Amniotic stem cell (primary cell): Measurements from ENCODE around the gene SDHD.
"Not testable (repeated sequence)": the region's sequence is repeated elsewhere in the genome, so short reads cannot be mapped to it uniquely, and the experiment has no call there.

ENCODE experiments used
- DNase-seq: peaks from one replicate; lab custom pipeline; 2025; lab: John Stamatoyannopoulos, UW

Gene SDHD

DNA sequence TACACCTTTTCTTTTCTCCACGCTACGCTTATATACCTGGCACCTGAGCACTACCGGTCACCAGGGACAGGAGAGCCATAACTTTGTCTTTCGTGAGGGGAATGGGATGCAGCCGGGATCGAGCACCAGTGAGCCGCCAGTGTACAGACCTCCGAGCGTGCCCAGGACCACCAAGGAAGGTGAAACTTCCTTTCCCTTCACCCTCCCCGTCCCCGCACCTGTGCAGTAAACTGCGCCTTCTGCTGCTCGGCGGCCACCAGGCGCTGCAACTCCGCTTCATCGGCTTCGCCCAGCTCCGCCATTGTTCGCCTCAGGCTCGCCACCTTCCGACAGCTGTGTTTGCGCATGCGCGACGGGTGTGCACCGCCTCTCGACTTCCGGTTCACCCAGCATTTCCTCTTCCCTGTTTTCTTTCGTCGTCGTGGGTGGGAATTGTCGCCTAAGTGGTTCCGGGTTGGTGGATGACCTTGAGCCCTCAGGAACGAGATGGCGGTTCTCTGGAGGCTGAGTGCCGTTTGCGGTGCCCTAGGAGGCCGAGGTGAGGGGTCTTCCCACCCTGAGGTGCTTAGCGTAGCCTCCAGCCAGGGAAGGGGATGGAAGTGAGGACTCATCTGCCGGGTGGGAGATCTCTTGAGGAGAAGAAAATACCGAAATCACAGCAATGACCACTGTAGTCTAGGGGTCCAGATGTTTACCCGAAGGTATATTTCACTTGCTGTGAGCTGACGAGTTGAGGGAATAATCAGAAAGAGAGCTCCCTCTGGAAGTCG lies at the start of gene SDHD, which contains the start of gene TIMM8B:
Gene SDHD (plus strand): TSS at position 452 of the 770 bp plus-strand sequence. CDS start 35 bp downstream, at position 487.
Gene TIMM8B (minus strand): TSS at position 335 of the 770 bp plus-strand sequence. CDS start 33 bp downstream, at position 302.
- DNase-seq, result peak; percentile 91

DNA sequence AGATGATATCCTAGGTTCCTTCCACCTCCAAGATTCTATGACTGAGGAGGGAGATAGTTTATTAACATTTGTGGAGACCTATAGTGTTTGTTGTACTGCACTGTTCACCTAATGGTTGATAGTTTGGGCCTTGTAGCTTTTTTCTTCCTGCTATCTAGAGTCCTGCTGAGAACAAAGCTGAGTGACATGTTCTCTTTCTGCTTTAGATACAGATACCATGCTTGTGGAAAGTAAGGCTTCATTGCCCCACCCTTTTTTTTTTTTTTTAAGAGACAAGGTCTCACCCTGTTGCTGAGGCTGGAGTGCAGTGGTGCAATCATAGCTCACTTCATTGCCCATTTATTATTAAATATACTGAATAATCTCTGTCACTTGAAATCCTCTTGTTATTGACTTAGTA lies 49.1 kb upstream of the SDHD start:
- DNase-seq, result no peak

- DNase-seq, result no peak
Measured at GRCh38 chr11:112042161-112042960, 44.3 kb upstream of the SDHD start.

- no peak for DNase-seq
Measured at GRCh38 chr11:112042961-112043304, 43.7 kb upstream of the SDHD start.

DNA sequence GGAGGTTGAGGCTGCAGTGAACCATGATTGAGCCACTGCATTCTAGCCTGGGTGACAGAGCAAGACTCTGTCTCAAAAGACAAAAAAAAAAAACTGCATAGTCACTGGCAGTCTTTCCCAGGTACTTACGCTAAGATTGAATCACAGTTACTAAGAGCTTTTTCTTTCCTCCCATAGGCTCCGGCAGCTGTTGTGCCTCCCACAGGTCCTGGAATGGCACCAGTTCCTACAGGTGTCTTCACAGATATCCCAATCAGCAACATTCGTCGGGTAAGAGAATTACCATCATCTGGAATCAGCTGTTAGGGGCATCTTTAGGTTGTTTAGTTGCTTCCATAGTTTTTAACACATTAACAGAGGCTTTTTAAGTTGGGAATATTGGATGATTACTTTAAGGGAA lies 41.7 kb upstream of the SDHD start:
- no peak for DNase-seq

- not testable (repeated sequence) for DNase-seq
Measured at GRCh38 chr11:112046647-112047046, 40.0 kb upstream of the SDHD start.

DNA sequence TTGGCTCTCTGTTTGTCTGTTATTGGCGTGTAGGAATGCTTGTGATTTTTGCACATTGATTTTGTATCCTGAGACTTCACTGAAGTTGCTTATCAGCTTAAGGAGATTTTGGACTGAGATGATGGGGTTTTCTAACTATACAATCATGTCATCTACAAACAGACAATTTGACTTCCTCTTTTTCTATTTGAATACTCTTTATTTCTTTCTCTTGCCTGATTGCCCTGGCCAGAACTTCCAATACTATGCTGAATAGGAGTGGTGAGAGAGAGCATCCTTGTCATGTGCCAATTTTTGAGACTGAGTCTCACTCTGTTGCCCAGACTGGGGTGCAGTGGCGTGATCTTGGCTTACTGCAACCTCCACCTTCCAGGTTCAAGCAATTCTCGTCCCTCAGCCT lies 38.4 kb upstream of the SDHD start:
- DNase-seq, result not testable (repeated sequence)

DNA sequence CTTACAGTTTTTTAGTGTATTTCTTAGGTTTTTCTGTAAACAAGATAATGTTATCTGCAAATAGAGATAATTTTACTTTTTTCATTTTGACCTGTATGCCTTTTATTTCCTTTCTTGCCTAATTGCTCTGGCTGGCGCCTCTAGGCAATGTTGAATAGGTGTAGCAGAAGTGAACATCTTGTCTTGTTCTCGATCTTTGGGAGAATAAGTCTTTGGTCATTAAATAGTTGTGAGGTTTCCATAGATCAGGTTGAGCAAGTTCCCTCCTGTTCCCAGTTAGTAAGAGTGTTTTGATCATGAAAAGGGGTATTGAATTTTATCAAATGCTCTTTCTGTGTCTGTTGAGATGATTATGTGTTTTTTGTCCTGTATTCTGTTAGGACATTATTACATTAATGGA lies 36.9 kb upstream of the SDHD start:
- no peak for DNase-seq

DNA sequence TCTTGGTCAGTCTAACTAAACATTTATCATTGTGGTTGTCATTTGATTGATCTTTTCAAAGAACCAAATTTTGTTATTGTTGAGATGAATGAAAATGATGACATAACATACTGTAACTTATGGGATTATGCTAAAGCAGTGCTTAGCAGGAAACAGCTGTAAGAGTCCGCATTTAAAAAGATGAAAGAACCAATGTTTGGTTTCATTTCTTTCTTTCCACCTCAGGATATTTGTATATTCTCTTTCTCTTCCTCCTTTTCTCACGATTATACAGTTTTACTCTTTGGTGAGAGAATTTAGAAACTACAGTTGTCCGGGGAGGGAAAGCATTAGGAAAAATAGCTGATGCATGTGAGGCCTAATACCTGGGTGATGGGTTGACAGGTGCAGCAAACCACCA lies 36.0 kb upstream of the SDHD start:
- DNase-seq, result no peak

DNA sequence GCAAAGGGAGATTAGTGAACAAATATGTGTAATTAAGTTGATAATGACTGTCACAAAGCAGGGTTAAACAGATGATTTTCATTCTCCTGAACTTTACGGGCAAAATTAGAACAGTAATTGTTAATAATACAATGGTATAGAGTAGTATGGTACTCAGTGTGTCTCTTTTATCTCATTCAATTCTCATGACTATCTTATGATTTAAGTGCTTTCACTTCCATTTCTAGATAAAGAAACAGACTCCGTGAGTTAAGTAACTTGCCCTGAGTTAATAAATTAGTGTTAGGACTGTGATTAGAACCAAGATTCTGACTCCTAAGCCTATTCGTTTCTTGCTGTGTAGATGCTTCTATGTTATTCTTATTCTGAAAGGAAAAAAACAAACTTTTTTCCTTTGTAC lies 34.9 kb upstream of the SDHD start:
- no peak for DNase-seq

GRCh38 chr11:112057170-112057569 lies 29.5 kb upstream of the SDHD start:
- DNase-seq, result no peak

- DNase-seq, result no peak
Measured at GRCh38 chr11:112058103-112058502, 28.6 kb upstream of the SDHD start.

- DNase-seq, result no peak
Measured at GRCh38 chr11:112062923-112063322, 23.8 kb upstream of the SDHD start.

- peak; percentile 90 for DNase-seq
Measured at GRCh38 chr11:112073941-112074811, 12.5 kb upstream of the SDHD start, which contains the start of the genes NKAPD1 and PIH1D2. Gene NKAPD1 (plus strand): TSS chr11:112074299. CDS start chr11:112075575, 1,276 bp downstream. Gene PIH1D2 (minus strand): TSS chr11:112074017. CDS start chr11:112073174, 843 bp downstream.

- DNase-seq, result no peak
Measured at GRCh38 chr11:112082729-112083128, 3.9 kb upstream of the SDHD start.

DNA sequence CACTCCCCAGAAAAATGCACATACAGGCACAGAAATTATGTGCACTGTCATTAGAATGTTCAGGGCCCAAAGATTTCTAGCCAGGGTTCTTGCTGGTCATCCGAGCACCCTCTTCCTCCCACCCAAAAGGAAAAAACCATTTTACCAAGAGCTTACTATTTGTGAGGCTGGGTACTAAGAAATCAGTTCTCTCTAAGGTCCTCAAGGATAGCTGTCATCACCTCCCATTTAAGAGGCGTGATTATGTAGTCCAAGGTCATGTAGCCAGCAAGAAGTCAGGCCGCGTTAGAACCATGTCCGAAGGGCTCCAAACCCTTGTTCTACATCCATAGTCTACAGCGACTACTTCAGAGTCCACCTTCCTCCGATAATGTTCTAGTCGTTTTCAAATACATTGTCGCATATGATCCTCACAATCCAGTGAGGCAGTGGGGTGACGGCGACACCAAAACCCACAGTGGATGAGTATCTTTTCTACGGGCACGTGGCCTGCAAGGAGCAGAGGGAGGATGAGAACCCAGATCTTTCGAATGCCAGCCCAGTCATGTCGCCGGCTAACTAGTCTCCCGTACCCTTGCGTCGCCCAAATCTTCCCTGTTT lies 751 bp upstream of the SDHD start:
- DNase-seq, result no peak

DNA sequence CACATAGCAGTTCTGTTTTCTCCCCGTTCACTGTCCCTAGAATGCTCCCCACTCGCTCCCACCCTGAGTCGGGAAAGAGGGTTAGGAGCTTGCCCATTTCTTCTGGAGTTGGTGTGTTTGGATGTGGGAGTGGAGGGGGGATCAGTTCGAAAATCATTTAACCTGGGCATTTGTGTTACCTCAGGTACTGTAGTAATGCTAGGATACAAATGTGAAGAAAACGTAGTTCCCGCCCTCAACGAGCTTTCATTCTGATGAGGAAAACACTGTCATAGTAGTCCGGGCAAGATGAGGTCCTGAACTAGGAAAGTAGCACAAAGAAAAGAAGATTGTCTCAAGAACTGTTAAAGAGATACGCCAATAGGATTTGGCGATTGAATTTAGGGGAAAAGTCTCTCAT lies 539 bp downstream of the SDHD start:
- no peak for DNase-seq

GRCh38 chr11:112095302-112095701 lies 8.6 kb downstream of the SDHD start:
- DNase-seq, result not testable (repeated sequence)

DNA sequence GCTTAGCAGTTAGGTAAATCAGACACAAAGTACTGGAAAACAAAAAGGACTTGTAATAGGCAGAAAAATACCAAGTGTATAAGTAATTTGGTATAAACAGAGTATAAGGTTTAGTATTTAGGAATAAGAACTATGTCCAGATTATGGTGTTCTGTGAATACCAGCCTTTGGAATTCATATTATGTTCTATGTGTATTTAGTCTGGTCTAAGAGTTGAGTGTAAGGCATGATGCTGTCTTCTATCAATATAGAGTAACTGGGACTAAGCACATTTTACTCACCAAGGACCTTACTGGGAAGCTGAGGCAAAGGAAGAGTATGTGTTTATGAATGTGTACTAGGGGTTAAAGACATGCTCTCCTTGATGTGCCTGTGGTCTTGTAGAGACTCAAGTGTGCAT lies 9.5 kb downstream of the SDHD start:
- no peak for DNase-seq

DNA sequence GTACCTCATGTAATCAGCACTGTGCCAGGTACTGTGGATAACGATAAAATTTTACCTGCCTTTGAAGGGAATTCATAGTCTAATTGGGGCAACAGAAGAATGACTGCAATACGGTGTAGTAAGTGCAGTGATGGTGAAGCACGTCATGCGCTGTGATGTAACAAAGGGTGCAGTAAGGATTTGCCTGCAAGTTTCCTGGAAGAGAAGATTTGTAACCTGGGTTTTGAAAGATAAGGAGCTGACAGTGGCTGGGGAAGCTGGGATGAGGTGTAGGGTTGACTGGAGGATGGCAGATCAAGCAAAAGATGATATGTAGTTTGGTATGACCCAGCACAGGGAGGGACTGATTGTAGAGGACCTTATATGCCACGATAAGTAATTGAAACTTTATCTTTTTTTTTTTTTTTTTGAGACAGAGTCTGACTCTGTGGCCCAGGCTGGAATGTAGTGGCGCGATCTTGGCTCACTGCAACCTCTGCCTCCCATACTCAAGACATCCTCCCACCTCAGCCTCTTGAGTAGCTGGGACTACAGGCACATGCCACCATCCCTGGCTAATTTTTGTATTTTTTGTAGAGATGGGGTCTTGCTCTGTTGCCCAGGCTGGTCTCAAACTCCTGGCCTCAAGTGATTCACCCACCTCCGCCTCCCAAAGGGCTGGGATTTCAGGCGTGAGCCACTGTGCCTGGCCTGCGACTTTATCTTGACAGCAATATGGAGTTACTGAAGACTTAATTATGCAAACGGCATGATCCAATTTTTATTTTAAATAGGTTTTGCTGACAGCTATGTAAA lies 11.3 kb downstream of the SDHD start:
- DNase-seq, result no peak

DNA sequence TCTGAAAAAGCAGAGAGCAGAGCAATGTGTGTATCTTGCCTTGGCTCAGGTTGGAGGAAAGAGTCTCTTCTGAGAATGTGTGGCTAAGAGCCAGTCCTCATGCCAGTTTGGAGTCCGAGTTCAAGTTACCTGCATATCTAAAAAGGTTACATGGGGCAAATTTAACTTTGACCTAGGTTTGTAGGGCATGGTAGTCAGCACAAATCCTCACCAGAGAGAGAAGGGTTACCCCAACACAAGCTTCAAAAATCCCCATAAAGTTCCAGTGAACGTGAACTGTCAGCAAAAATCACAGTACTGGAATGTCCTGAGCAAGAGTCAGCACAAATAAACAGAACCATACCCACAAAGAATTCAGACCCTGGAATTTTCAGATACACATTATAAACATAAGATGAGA lies 13.8 kb downstream of the SDHD start:
- DNase-seq, result no peak
